Measurements from ENCODE around the gene ATG12.

DNA sequence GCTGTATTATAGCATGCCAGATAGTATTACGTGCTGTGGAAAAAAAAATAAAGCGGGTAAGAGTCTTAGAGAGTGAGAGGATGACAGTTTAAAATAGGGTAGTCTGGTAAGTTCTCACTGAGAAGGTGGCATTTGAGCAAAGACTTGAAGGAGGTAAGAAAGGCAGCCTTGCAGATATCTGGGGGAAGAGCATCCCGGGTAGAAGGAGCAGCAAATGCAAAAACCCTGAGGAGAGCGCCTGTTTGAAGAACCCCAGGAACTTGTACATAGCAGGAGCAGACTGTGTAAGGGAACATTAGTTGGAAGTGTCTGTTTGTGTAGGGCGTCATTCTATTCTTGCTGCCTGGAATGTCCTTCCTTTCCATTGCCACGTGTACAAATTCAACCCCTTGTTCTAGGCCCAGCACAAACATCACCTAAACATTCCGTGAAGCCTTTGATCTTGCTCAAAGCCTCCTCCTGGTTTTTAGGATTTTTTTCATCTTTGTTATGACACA, 3.0 kb upstream of the ATG12 start:
- TF ChIP-seq, protein P1, sequence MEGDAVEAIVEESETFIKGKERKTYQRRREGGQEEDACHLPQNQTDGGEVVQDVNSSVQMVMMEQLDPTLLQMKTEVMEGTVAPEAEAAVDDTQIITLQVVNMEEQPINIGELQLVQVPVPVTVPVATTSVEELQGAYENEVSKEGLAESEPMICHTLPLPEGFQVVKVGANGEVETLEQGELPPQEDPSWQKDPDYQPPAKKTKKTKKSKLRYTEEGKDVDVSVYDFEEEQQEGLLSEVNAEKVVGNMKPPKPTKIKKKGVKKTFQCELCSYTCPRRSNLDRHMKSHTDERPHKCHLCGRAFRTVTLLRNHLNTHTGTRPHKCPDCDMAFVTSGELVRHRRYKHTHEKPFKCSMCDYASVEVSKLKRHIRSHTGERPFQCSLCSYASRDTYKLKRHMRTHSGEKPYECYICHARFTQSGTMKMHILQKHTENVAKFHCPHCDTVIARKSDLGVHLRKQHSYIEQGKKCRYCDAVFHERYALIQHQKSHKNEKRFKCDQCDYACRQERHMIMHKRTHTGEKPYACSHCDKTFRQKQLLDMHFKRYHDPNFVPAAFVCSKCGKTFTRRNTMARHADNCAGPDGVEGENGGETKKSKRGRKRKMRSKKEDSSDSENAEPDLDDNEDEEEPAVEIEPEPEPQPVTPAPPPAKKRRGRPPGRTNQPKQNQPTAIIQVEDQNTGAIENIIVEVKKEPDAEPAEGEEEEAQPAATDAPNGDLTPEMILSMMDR (conservative IDR thresholded peaks at IDR 0.05; ENCODE audit: low read length) = no peak
- TF ChIP-seq EZH2phosphoT487 (IDR thresholded peaks at IDR 0.05; ENCODE audit: borderline replicate concordance) = no peak
